HG02973 (cell line): Measurements from ENCODE around the gene DEPP1.
"Not testable (repeated sequence)": the region's sequence is repeated elsewhere in the genome, so short reads cannot be mapped to it uniquely, and the experiment has no call there.

ENCODE experiments used
- ATAC-seq: cut with Tn5 transposase; IDR thresholded peaks from one replicate; pipeline ENCODE4 v1.9.1; 2021; ENCODE audit warnings: moderate library complexity; ENCODE audit not compliant: unreplicated experiment

The DEPP1 gene

GRCh38 chr10:44978570-44979280 is at the start of gene DEPP1:
Gene DEPP1 (minus strand): TSS chr10:44978809. CDS start chr10:44978030, 779 bp downstream.
- ATAC-seq: no peak

GRCh38 chr10:45023426-45023825 is 44.8 kb upstream of the DEPP1 start:
- ATAC-seq: no peak

- ATAC-seq: no peak
Measured at GRCh38 chr10:45015590-45015989, 37.0 kb upstream of the DEPP1 start.

GRCh38 chr10:45014557-45014956 is 35.9 kb upstream of the DEPP1 start:
- not testable (repeated sequence) for ATAC-seq

- ATAC-seq: no peak
Measured at GRCh38 chr10:45008524-45009161, 30.0 kb upstream of the DEPP1 start.

GRCh38 chr10:45006276-45007030 is 27.8 kb upstream of the DEPP1 start:
- no peak for ATAC-seq

GRCh38 chr10:45005284-45005683 is 26.7 kb upstream of the DEPP1 start:
- no peak for ATAC-seq

- no peak for ATAC-seq
Measured at GRCh38 chr10:45004661-45005060, 26.1 kb upstream of the DEPP1 start.

GRCh38 chr10:45003432-45004000 is 24.9 kb upstream of the DEPP1 start:
- no peak for ATAC-seq

- ATAC-seq: peak; percentile 79
Measured at GRCh38 chr10:45001381-45002148, 23.0 kb upstream of the DEPP1 start.

GRCh38 chr10:45000752-45001380 is 22.3 kb upstream of the DEPP1 start, which contains the start of gene ZNF22:
Gene ZNF22 (plus strand): TSS chr10:45000923. CDS start chr10:45003369, 2,446 bp downstream.
- ATAC-seq: peak; percentile 63

- ATAC-seq: peak; percentile 1
Measured at GRCh38 chr10:45000138-45000751, 21.6 kb upstream of the DEPP1 start.

GRCh38 chr10:44998146-44998631 is 19.6 kb upstream of the DEPP1 start:
- ATAC-seq: no peak

- ATAC-seq: no peak
Measured at GRCh38 chr10:44997105-44997748, 18.6 kb upstream of the DEPP1 start.

- no peak for ATAC-seq
Measured at GRCh38 chr10:44995914-44996669, 17.5 kb upstream of the DEPP1 start.

- no peak for ATAC-seq
Measured at GRCh38 chr10:44995581-44995913, 16.9 kb upstream of the DEPP1 start.

GRCh38 chr10:44994752-44995530 is 16.3 kb upstream of the DEPP1 start:
- ATAC-seq: no peak
